D721Med (cell line): ENCODE results near the gene MYO18B.

Experiments used
- DNase-seq: peaks from one replicate; pipeline ENCODE4 v3.0.0; 2011; ENCODE audit warnings: low spot score; ENCODE audit not compliant: insufficient read length
- FAIRE-seq: peaks from 2 replicates; lab custom pipeline; 2011; peaks lifted over from hg19 to GRCh38; lab: Jason Lieb, UNC
- CTCF ChIP-seq: IDR thresholded peaks from 2 replicates; pipeline ENCODE4 v1.5.1; 2012; ENCODE audit warnings: mild to moderate bottlenecking, control low read depth; ENCODE audit not compliant: insufficient read depth; ENCODE audit errors: missing control alignments

Gene MYO18B

GRCh38 chr22:25844601-25845000 lies 102.6 kb downstream of the MYO18B start:
- FAIRE-seq (no peak), DNase-seq (no peak)
- TF ChIP-seq CTCF, result no peak

- no peak for FAIRE-seq
- no peak for DNase-seq
- no peak for TF ChIP-seq CTCF
Observed at GRCh38 chr22:25845985-25846745, 104.2 kb downstream of the MYO18B start.

GRCh38 chr22:25847451-25847850 lies 105.5 kb downstream of the MYO18B start:
- TF ChIP-seq CTCF, result no peak
- DNase-seq (no peak), FAIRE-seq (no peak)

GRCh38 chr22:25848954-25849353 lies 107.0 kb downstream of the MYO18B start:
- DNase-seq, result no peak
- FAIRE-seq, result no peak

GRCh38 chr22:25849522-25849921 lies 107.5 kb downstream of the MYO18B start:
- no peak for FAIRE-seq
- DNase-seq, result no peak

More at GRCh38 chr22:25848954-25849353, 107.0 kb downstream of the MYO18B start:
- no peak for TF ChIP-seq CTCF

GRCh38 chr22:25852223-25852622 lies 110.2 kb downstream of the MYO18B start:
- DNase-seq, result no peak
- no peak for FAIRE-seq
- TF ChIP-seq CTCF, result no peak

More at GRCh38 chr22:25849522-25849921, 107.5 kb downstream of the MYO18B start:
- TF ChIP-seq CTCF, result no peak

GRCh38 chr22:25853078-25853477 lies 111.1 kb downstream of the MYO18B start:
- FAIRE-seq (no peak), DNase-seq (no peak)
- TF ChIP-seq CTCF, result no peak
